Measurements from ENCODE around the gene LAG3.

Gene LAG3

GRCh38 chr12:6783828-6784227 lies 11.5 kb downstream of the LAG3 start:
- TF ChIP-seq CTCF (IDR thresholded peaks at IDR 0.05; ENCODE audit: insufficient read depth, low read length, poor library complexity, severe bottlenecking) (no peak), EZH2phosphoT487 (conservative IDR thresholded peaks at IDR 0.05; ENCODE audit: low read length) (no peak)
- Histone ChIP-seq H4K20me1 (ENCODE audit: low read depth, low read length) (no peaks in the 10 kb centered on the region), H3K9me3 (ENCODE audit: insufficient read depth, low read length) (no peaks in the 10 kb centered on the region), H3K36me3 (ENCODE audit: low read length) (no peaks in the 10 kb centered on the region), H3K9ac (ENCODE audit: low read length) (no peak overlapping the region), H3K9me2 (replicated peaks; ENCODE audit: insufficient read depth, low read length) (no peaks in the 10 kb centered on the region), H3F3A (ENCODE audit: insufficient read depth) (no peaks in the 10 kb centered on the region), H3K27me3 (ENCODE audit: low read length) (no peaks in the 10 kb centered on the region), H3K4me3 (ENCODE audit: insufficient read depth, low read length, poor library complexity, severe bottlenecking) (no peak overlapping the region), H3K79me2 (ENCODE audit: insufficient read depth, low read length) (no peaks in the 10 kb centered on the region), H2AFZ (ENCODE audit: low read depth, low read length, severe bottlenecking) (no peak overlapping the region), H3K4me2 (ENCODE audit: low read depth, low read length, poor library complexity, severe bottlenecking) (no peak overlapping the region), H3K27ac (ENCODE audit: low read depth, low read length) (no peak overlapping the region)

- H3K4me2 ChIP-seq (ENCODE audit: low read depth, low read length, poor library complexity, severe bottlenecking): no peak overlapping the region
These were observed 12.0 kb downstream of the LAG3 start for GRCh38 chr12:6784296-6784695.

GRCh38 chr12:6784761-6785160 lies 12.4 kb downstream of the LAG3 start:
- no peaks in the 10 kb centered on the region for H3K9me2 ChIP-seq (replicated peaks; ENCODE audit: insufficient read depth, low read length)
- no peak overlapping the region for H3K9ac ChIP-seq (ENCODE audit: low read length)
- no peak overlapping the region for H3K4me3 ChIP-seq (ENCODE audit: insufficient read depth, low read length, poor library complexity, severe bottlenecking)
- H3K4me2 ChIP-seq (ENCODE audit: low read depth, low read length, poor library complexity, severe bottlenecking): no peak overlapping the region
- H3K27ac ChIP-seq (ENCODE audit: low read depth, low read length): no peak overlapping the region
- TF ChIP-seq CTCF (IDR thresholded peaks at IDR 0.05; ENCODE audit: insufficient read depth, low read length, poor library complexity, severe bottlenecking) (no peak), EZH2phosphoT487 (conservative IDR thresholded peaks at IDR 0.05; ENCODE audit: low read length) (no peak)
- no peaks in the 10 kb centered on the region for H3K36me3 ChIP-seq (ENCODE audit: low read length)
- no peaks in the 10 kb centered on the region for H3K9me3 ChIP-seq (ENCODE audit: insufficient read depth, low read length)
- no peaks in the 10 kb centered on the region for H4K20me1 ChIP-seq (ENCODE audit: low read depth, low read length)
- H3K79me2 ChIP-seq (ENCODE audit: insufficient read depth, low read length): no peaks in the 10 kb centered on the region
- no peak overlapping the region for H2AFZ ChIP-seq (ENCODE audit: low read depth, low read length, severe bottlenecking)
- H3K27me3 ChIP-seq (ENCODE audit: low read length): no peaks in the 10 kb centered on the region
- no peaks in the 10 kb centered on the region for H3F3A ChIP-seq (ENCODE audit: insufficient read depth)

More at GRCh38 chr12:6784296-6784695, 12.0 kb downstream of the LAG3 start:
- Histone ChIP-seq H3K79me2 (ENCODE audit: insufficient read depth, low read length) (no peaks in the 10 kb centered on the region), H3K9me2 (replicated peaks; ENCODE audit: insufficient read depth, low read length) (no peaks in the 10 kb centered on the region), H3K27me3 (ENCODE audit: low read length) (no peaks in the 10 kb centered on the region), H3F3A (ENCODE audit: insufficient read depth) (no peaks in the 10 kb centered on the region), H2AFZ (ENCODE audit: low read depth, low read length, severe bottlenecking) (no peak overlapping the region), H3K9me3 (ENCODE audit: insufficient read depth, low read length) (no peaks in the 10 kb centered on the region), H4K20me1 (ENCODE audit: low read depth, low read length) (no peaks in the 10 kb centered on the region), H3K4me3 (ENCODE audit: insufficient read depth, low read length, poor library complexity, severe bottlenecking) (no peak overlapping the region), H3K27ac (ENCODE audit: low read depth, low read length) (no peak overlapping the region), H3K9ac (ENCODE audit: low read length) (no peak overlapping the region), H3K36me3 (ENCODE audit: low read length) (no peaks in the 10 kb centered on the region)
- TF ChIP-seq EZH2phosphoT487 (conservative IDR thresholded peaks at IDR 0.05; ENCODE audit: low read length) (no peak), CTCF (IDR thresholded peaks at IDR 0.05; ENCODE audit: insufficient read depth, low read length, poor library complexity, severe bottlenecking) (no peak)
